ENCODE data around the gene KCNQ1OT1. TPM values are rescaled to one million over a fixed set of nuclear protein-coding genes. Genes with fewer than 3 reads are reported as not detected.

The KCNQ1OT1 gene
- total and polyA plus RNA-seq, 2 experiments from 2014 or later, result 3.1 to 7.9 TPM

DNA sequence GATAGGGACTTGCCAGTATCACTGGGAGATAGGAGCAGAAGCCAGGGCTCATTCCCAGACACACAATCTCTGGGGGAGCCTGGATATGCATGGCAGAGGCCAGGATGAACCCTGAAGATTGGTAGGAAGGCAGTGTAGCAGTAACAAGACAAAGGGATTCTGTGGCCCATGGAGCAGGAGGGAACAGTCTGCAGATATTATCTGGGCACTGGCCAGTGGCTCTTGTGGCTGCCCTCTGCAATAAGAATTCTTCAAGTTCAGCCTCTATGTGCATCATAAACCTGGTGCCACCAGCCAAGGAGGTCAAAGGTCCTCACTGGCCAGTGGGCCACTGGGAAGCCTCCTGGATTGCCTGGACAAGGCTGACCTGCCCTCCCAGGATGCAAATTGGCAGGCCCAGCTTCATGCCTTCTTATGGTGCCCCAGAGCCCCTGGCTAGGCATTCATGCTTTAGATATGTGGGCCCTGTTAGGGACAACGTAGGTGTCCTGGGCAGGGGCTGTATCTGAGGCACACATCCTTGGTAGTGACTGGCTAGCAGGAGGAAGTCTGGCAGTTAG is 29.2 kb downstream of the KCNQ1OT1 start:
- H3K4me1 ChIP-seq (ENCODE audit: insufficient read depth), result peaks cover 37% of the 10 kb centered on the region
- H3K36me3 ChIP-seq (replicated peaks; ENCODE audit: insufficient read depth, low read depth), result no peaks in the 10 kb centered on the region
- no peak overlapping the region for H3K4me3 ChIP-seq
- DNase-seq (ENCODE audit: low spot score), result no peak
- no peak overlapping the region for H3K27ac ChIP-seq
- no peaks in the 10 kb centered on the region for H3K9me3 ChIP-seq (ENCODE audit: low read depth)
- H3K4me2 ChIP-seq, result no peak overlapping the region
- H3K9me2 ChIP-seq (replicated peaks; ENCODE audit: insufficient read depth), result no peaks in the 10 kb centered on the region
- H3K79me2 ChIP-seq, result peaks cover 85% of the 10 kb centered on the region
- WGBS (ENCODE audit: low lambda C conversion rate, missing lambda C conversion rate), result 56% methylated on average over 1 of the region's 1 CpG
- no peak overlapping the region for H2AFZ ChIP-seq
- no peaks in the 10 kb centered on the region for H3K27me3 ChIP-seq
- TF ChIP-seq EZH2 (IDR thresholded peaks at IDR 0.05; ENCODE audit: borderline replicate concordance) (no peak), EZH2phosphoT487 (IDR thresholded peaks at IDR 0.05; ENCODE audit: low read depth, severe bottlenecking, unreplicated experiment) (no peak)
- TF ChIP-seq, protein P1, sequence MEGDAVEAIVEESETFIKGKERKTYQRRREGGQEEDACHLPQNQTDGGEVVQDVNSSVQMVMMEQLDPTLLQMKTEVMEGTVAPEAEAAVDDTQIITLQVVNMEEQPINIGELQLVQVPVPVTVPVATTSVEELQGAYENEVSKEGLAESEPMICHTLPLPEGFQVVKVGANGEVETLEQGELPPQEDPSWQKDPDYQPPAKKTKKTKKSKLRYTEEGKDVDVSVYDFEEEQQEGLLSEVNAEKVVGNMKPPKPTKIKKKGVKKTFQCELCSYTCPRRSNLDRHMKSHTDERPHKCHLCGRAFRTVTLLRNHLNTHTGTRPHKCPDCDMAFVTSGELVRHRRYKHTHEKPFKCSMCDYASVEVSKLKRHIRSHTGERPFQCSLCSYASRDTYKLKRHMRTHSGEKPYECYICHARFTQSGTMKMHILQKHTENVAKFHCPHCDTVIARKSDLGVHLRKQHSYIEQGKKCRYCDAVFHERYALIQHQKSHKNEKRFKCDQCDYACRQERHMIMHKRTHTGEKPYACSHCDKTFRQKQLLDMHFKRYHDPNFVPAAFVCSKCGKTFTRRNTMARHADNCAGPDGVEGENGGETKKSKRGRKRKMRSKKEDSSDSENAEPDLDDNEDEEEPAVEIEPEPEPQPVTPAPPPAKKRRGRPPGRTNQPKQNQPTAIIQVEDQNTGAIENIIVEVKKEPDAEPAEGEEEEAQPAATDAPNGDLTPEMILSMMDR (IDR thresholded peaks at IDR 0.05; ENCODE audit: poor library complexity), result no peak
- H4K20me1 ChIP-seq (ENCODE audit: insufficient read depth, poor library complexity, severe bottlenecking), result peaks cover 52% of the 10 kb centered on the region

DNA sequence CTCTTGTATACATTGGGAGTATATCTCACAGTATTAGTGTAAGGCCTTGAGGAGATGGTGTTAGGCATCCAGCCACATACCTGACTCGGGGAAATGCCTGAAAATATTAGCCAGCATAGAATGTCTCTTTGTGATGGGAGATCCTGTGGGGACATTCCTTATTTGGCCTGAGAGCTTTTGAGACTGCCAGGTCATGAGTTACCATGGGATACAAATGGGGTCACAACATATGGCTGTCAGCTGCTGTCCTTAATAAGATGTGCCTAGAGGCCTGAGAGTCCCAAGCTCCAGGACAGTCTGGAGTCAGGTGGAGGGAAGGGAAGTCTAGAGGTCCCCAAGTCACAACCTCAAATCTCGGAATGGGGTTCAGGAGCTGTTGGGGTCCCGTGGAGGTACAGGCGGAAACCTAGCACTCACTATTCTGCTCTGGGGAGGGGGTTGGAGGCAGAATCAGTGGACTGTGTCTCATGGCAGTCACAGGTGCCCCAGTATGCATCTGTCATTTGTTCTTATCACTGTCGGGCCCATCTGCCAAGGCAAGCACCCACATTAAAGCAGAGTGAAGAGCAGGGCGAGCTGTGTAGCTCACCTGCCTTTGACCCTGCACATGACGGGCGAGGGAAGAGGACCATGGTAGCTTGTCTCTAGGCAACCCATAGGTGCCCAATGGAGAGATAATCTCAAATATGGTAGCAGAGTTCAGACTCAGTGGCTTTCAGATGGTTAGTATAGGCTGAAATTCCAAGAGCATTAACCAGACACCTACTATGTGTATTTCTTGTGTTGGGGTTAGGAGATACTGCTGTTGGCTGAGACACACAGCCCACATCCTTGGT is 29.9 kb downstream of the KCNQ1OT1 start:
- H3K36me3 ChIP-seq (replicated peaks; ENCODE audit: insufficient read depth, low read depth), result no peaks in the 10 kb centered on the region
- no peak overlapping the region for H3K4me2 ChIP-seq
- no peak for DNase-seq (ENCODE audit: low spot score)
- H3K27me3 ChIP-seq, result no peaks in the 10 kb centered on the region
- no peaks in the 10 kb centered on the region for H3K9me3 ChIP-seq (ENCODE audit: low read depth)
- no peak overlapping the region for H3K27ac ChIP-seq
- TF ChIP-seq EZH2phosphoT487 (IDR thresholded peaks at IDR 0.05; ENCODE audit: low read depth, severe bottlenecking, unreplicated experiment) (no peak), EZH2 (IDR thresholded peaks at IDR 0.05; ENCODE audit: borderline replicate concordance) (no peak)
- TF ChIP-seq, protein P1 (IDR thresholded peaks at IDR 0.05; ENCODE audit: poor library complexity), result no peak
- H3K4me3 ChIP-seq, result no peak overlapping the region
- H2AFZ ChIP-seq, result no peak overlapping the region
- H3K79me2 ChIP-seq, result peaks cover 79% of the 10 kb centered on the region
- H4K20me1 ChIP-seq (ENCODE audit: insufficient read depth, poor library complexity, severe bottlenecking), result peaks cover 45% of the 10 kb centered on the region
- H3K9me2 ChIP-seq (replicated peaks; ENCODE audit: insufficient read depth), result no peaks in the 10 kb centered on the region
- 97% methylated on average over 8 of the region's 8 CpGs for WGBS (ENCODE audit: low lambda C conversion rate, missing lambda C conversion rate)
- H3K4me1 ChIP-seq (ENCODE audit: insufficient read depth), result peaks cover 29% of the 10 kb centered on the region

DNA sequence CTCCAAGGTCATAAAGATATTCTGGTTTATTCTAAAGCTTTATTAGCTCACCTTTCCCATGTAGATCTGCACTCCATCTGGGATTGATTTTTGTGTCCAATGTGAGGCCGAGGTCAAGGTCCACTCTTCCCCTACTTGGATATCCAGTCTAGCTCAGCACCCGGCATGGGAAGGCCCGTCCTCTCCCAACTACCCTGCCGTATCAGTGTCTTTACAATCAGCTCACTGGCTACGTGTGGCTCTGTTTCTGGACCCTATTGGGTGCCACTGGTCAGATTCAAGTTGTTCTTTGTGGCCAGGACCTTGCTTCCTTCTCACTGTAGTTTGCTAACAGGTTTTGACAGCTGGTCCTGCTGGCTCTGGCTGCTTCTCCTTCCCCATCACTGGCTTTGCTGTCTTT is 30.9 kb downstream of the KCNQ1OT1 start:
- H3K27ac ChIP-seq, result peak overlapping the region; percentile 16
- no peaks in the 10 kb centered on the region for H3K36me3 ChIP-seq (replicated peaks; ENCODE audit: insufficient read depth, low read depth)
- DNase-seq (ENCODE audit: low spot score), result no peak
- no peaks in the 10 kb centered on the region for H3K27me3 ChIP-seq
- TF ChIP-seq EZH2 (IDR thresholded peaks at IDR 0.05; ENCODE audit: borderline replicate concordance) (no peak), EZH2phosphoT487 (IDR thresholded peaks at IDR 0.05; ENCODE audit: low read depth, severe bottlenecking, unreplicated experiment) (no peak)
- TF ChIP-seq, protein P1 (IDR thresholded peaks at IDR 0.05; ENCODE audit: poor library complexity), result no peak
- no peaks in the 10 kb centered on the region for H3K9me2 ChIP-seq (replicated peaks; ENCODE audit: insufficient read depth)
- H3K79me2 ChIP-seq, result peaks cover 71% of the 10 kb centered on the region
- peaks cover 23% of the 10 kb centered on the region for H3K4me1 ChIP-seq (ENCODE audit: insufficient read depth)
- no peak overlapping the region for H3K4me3 ChIP-seq
- H2AFZ ChIP-seq, result no peak overlapping the region
- no peak overlapping the region for H3K4me2 ChIP-seq
- WGBS (ENCODE audit: low lambda C conversion rate, missing lambda C conversion rate), result 63% methylated on average over 5 of the region's 5 CpGs
- no peaks in the 10 kb centered on the region for H3K9me3 ChIP-seq (ENCODE audit: low read depth)
- peaks cover 37% of the 10 kb centered on the region for H4K20me1 ChIP-seq (ENCODE audit: insufficient read depth, poor library complexity, severe bottlenecking)

All from hepatocyte (in vitro differentiated cells).